GM12878 (cell line): ENCODE results near the gene SMPD3.

ENCODE experiments used
- EZH2 ChIP-seq: IDR thresholded peaks from 2 replicates; pipeline ENCODE4 v1.6.1; 2012; ENCODE audit warnings: low read depth, mild to moderate bottlenecking, control low read depth, inconsistent platforms, low read length, borderline replicate concordance; ENCODE audit not compliant: control insufficient read depth
- JUND ChIP-seq: IDR thresholded peaks from 2 replicates; pipeline ENCODE4 v1.6.1; 2012; ENCODE audit warnings: low read depth, mild to moderate bottlenecking, low read length, improper control_type of control experiment, moderate library complexity
- POLR2A ChIP-seq: IDR thresholded peaks from 2 replicates; pipeline ENCODE4 v1.6.1; 2011; ENCODE audit warnings: low read depth, mild to moderate bottlenecking, low read length
- SIX5 ChIP-seq: IDR thresholded peaks from 2 replicates; pipeline ENCODE4 v1.6.1; 2011; ENCODE audit warnings: mild to moderate bottlenecking, low read depth, low read length, moderate library complexity; ENCODE audit not compliant: severe bottlenecking
- TBL1XR1 ChIP-seq: IDR thresholded peaks from 2 replicates; pipeline ENCODE4 v1.6.1; 2012; ENCODE audit warnings: low read depth, low read length, improper control_type of control experiment
- ZNF274 ChIP-seq: IDR thresholded peaks from one replicate; pipeline ENCODE4 v1.8.0; 2011; ENCODE audit not compliant: insufficient read length, insufficient read depth
- TF ChIP-seq, protein P1 (sequence below): fragments of 450-650 bp; IDR thresholded peaks from 2 replicates; pipeline ENCODE4 v1.6.1; 2014; ENCODE audit warnings: mild to moderate bottlenecking

GRCh38 chr16:68403704-68404103 lies 44.6 kb downstream of the SMPD3 start:
- TF ChIP-seq EZH2: no peak
- no peak for TF ChIP-seq JUND
- TF ChIP-seq, protein P1, sequence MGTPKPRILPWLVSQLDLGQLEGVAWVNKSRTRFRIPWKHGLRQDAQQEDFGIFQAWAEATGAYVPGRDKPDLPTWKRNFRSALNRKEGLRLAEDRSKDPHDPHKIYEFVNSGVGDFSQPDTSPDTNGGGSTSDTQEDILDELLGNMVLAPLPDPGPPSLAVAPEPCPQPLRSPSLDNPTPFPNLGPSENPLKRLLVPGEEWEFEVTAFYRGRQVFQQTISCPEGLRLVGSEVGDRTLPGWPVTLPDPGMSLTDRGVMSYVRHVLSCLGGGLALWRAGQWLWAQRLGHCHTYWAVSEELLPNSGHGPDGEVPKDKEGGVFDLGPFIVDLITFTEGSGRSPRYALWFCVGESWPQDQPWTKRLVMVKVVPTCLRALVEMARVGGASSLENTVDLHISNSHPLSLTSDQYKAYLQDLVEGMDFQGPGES: no peak
- TF ChIP-seq SIX5: no peak
- TF ChIP-seq POLR2A: no peak
- TF ChIP-seq TBL1XR1: no peak
- no peak for TF ChIP-seq ZNF274
